Measurements from ENCODE around the gene DUS4L.
"Not testable (repeated sequence)": the region's sequence is repeated elsewhere in the genome, so short reads cannot be mapped to it uniquely, and the experiment has no call there.

The DUS4L gene, protein sequence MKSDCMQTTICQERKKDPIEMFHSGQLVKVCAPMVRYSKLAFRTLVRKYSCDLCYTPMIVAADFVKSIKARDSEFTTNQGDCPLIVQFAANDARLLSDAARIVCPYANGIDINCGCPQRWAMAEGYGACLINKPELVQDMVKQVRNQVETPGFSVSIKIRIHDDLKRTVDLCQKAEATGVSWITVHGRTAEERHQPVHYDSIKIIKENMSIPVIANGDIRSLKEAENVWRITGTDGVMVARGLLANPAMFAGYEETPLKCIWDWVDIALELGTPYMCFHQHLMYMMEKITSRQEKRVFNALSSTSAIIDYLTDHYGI

GRCh38 chr7:107563775-107564552 is at the start of gene DUS4L, which contains the start of gene COG5:
Gene DUS4L, plus strand, starts transcription at chr7:107563971. Its CDS starts 3,100 bp downstream, at chr7:107567071.
Gene COG5, minus strand, starts transcription at chr7:107563920. Its CDS starts 24 bp downstream, at chr7:107563896.
- Mint-ChIP-seq H3K4me3 (peak within 1 kb of the TSS; percentile 83), H3K4me1 (peaks cover 57% of the 10 kb centered on the region), H3K27ac (peak within 1 kb of the TSS; percentile 88), H3K9me3 (no peaks in the 10 kb centered on the region), H3K27me3 (no peaks in the 10 kb centered on the region), H3K36me3 (ENCODE audit: low read depth) (peaks cover 11% of the 10 kb centered on the region)
- DNase-seq: peak; percentile 88
- peak; percentile 96 for ATAC-seq

- DNase-seq: no peak
- H3K27ac Mint-ChIP-seq: no peak overlapping the region
- no peak for ATAC-seq
- no peaks in the 10 kb centered on the region for H3K27me3 Mint-ChIP-seq
- peaks cover 40% of the 10 kb centered on the region for H3K36me3 Mint-ChIP-seq (ENCODE audit: low read depth)
- H3K9me3 Mint-ChIP-seq: no peaks in the 10 kb centered on the region
- H3K4me1 Mint-ChIP-seq: peaks cover 4% of the 10 kb centered on the region
- H3K4me3 Mint-ChIP-seq: no peak overlapping the region
These were observed 37.1 kb upstream of the DUS4L start for GRCh38 chr7:107526672-107527071.

GRCh38 chr7:107527196-107527595 is 36.6 kb upstream of the DUS4L start:
- ATAC-seq: no peak
- H3K36me3 Mint-ChIP-seq (ENCODE audit: low read depth): peaks cover 36% of the 10 kb centered on the region

GRCh38 chr7:107528461-107528860 is 35.3 kb upstream of the DUS4L start:
- ATAC-seq (no peak), DNase-seq (no peak)
- peaks cover 35% of the 10 kb centered on the region for H3K36me3 Mint-ChIP-seq (ENCODE audit: low read depth)
- H3K27me3 Mint-ChIP-seq: no peaks in the 10 kb centered on the region
- no peak overlapping the region for H3K4me3 Mint-ChIP-seq
- H3K27ac Mint-ChIP-seq: no peak overlapping the region
- H3K9me3 Mint-ChIP-seq: no peaks in the 10 kb centered on the region
- H3K4me1 Mint-ChIP-seq: peaks cover 6% of the 10 kb centered on the region

More at GRCh38 chr7:107527196-107527595, 36.6 kb upstream of the DUS4L start:
- no peaks in the 10 kb centered on the region for H3K9me3 Mint-ChIP-seq
- H3K4me1 Mint-ChIP-seq: peaks cover 4% of the 10 kb centered on the region
- H3K27ac Mint-ChIP-seq: no peak overlapping the region
- H3K4me3 Mint-ChIP-seq: no peak overlapping the region
- no peak for DNase-seq
- no peaks in the 10 kb centered on the region for H3K27me3 Mint-ChIP-seq

GRCh38 chr7:107530751-107531150 is 33.0 kb upstream of the DUS4L start:
- DNase-seq (no peak), ATAC-seq (no peak)
- no peak overlapping the region for H3K27ac Mint-ChIP-seq
- peaks cover 42% of the 10 kb centered on the region for H3K36me3 Mint-ChIP-seq (ENCODE audit: low read depth)
- peaks cover 7% of the 10 kb centered on the region for H3K9me3 Mint-ChIP-seq
- H3K4me1 Mint-ChIP-seq: peaks cover 27% of the 10 kb centered on the region
- no peaks in the 10 kb centered on the region for H3K27me3 Mint-ChIP-seq
- H3K4me3 Mint-ChIP-seq: no peak overlapping the region

DNA sequence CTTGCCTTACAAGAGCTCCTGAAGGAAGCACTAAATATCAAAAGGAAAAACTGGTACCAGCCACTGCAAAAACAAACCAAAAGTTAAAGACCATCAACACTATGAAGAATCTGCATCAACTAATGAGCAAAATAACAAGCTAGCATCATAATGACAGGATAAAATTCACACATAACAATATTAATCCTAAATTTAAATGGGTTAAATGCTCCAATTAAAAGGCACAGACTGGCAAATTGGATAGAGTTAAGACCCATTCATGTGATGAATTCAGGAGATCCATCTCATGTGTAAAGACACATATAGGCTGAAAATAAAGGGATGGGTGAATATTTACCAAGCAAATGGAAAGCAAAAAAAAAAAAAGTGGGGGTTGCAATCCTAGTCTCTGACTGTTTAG is 29.6 kb upstream of the DUS4L start:
- Mint-ChIP-seq H3K4me3 (no peak overlapping the region), H3K27me3 (no peaks in the 10 kb centered on the region), H3K9me3 (peaks cover 7% of the 10 kb centered on the region), H3K27ac (no peak overlapping the region), H3K4me1 (peaks cover 23% of the 10 kb centered on the region), H3K36me3 (ENCODE audit: low read depth) (peaks cover 58% of the 10 kb centered on the region)
- DNase-seq: no peak
- ATAC-seq: no peak

DNA sequence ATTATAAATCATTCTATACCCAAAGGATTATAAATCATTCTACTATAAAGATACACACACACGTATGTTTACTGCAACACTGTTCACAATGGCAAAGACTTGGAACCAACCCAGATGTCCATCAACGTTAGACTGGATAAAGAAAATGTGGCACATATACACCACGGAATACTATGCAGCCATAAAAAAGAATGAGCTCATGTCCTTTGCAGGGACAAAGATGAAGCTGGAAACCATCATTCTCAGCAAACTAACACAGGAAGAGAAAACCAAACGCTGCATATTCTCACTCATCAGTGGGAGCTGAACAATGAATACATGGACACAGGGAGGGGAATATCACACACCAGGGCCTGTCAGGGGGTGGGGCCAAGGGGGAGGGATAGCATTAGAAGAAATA is 26.5 kb upstream of the DUS4L start:
- not testable (repeated sequence) for DNase-seq, H3K4me3 Mint-ChIP-seq, ATAC-seq, H3K27ac Mint-ChIP-seq, H3K9me3 Mint-ChIP-seq, H3K27me3 Mint-ChIP-seq
- Mint-ChIP-seq H3K4me1 (peaks cover 23% of the 10 kb centered on the region), H3K36me3 (ENCODE audit: low read depth) (peaks cover 62% of the 10 kb centered on the region)

DNA sequence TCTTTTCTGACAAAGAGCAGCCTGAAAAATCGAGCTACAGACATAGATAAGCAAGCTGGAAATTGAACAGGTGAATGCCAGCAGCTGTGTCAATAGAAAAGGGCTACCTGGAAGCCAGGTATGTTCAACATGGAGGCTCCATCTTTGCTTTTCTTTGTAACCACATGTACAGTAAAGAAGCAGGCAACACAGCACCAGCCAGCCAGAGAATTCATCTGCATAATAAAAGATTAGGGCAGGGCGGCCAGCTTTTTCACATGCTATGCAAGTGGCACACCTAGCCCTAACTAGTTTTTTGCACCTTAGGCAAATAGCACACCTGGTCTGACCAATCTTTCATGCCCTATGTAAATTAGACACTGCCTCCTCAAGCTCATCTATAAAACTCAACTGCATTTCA is 25.8 kb upstream of the DUS4L start:
- Mint-ChIP-seq H3K4me1 (peaks cover 23% of the 10 kb centered on the region), H3K36me3 (ENCODE audit: low read depth) (peaks cover 65% of the 10 kb centered on the region), H3K27ac (no peak overlapping the region), H3K9me3 (peaks cover 7% of the 10 kb centered on the region), H3K27me3 (no peaks in the 10 kb centered on the region), H3K4me3 (no peak overlapping the region)
- DNase-seq: no peak
- ATAC-seq: no peak

DNA sequence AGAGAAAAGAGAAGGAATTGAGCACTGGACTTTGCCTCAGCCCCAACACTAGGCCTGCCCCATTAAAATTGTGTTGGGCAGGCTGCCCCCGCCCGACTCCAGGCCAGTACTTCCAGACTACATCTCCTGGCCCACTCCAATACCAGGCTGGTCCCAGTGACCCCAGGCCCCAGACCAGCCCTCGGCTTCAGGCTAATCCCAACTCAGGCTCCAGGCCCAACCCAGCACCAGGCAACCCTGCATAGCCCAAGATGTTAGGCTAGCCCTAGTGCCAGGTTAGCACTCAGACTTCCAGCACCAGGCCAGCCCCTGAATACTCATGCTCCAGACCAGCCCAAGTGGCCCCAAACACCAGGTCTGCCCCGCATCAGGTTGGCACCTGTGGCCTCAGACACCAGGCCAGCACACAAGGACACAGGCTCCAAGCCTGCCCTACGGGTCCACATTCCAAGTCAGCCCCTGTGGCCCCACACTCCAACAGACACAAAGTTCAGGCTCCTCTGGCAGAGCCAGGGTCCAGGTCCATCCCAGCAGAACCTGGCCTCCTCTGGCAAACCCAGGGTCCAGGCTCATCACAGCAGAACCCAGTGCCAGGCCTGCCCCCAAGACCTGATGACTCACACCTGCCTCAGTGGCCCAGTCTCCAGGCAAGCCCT is 20.3 kb upstream of the DUS4L start:
- H3K27me3 Mint-ChIP-seq: no peaks in the 10 kb centered on the region
- peaks cover 15% of the 10 kb centered on the region for H3K9me3 Mint-ChIP-seq
- H3K4me3 Mint-ChIP-seq: no peak overlapping the region
- no peak overlapping the region for H3K27ac Mint-ChIP-seq
- no peak for ATAC-seq
- no peaks in the 10 kb centered on the region for H3K4me1 Mint-ChIP-seq
- H3K36me3 Mint-ChIP-seq (ENCODE audit: low read depth): peaks cover 58% of the 10 kb centered on the region
- no peak for DNase-seq

DNA sequence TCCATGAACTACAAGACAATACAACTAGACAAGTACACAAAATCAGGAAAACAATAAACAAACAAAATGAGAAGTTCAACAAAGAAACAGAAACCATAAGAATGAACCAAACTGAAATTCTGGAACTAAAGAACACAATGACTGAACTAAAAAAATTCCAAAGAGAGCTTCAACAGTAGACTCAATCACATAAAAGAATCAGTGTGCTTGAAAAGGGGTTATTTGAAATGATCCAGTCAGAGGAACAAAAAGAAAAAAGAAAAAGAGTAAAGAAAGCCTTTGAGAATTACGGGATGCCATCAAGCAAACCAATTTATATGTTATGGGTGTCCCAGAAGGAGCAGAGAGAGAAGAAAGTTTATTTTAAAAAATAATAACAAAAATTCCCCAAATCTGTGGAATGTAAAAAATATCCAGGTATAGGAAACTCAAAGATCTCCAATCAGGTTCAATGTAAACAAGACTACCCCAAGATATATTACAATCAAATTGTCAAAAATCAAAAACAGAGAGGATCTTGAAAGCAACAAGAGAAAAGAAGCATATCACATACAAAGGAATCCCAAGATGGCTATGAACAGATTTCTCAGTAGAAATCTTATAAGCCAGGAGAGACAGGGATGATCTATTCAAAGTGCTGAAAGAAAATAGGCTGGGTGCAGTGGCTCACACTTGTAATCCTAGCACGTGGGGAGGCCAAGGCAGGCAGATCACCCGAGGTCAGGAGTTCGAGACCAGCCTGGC is 18.8 kb upstream of the DUS4L start:
- no peak for ATAC-seq
- no peak overlapping the region for H3K27ac Mint-ChIP-seq
- H3K4me3 Mint-ChIP-seq: no peak overlapping the region
- peaks cover 4% of the 10 kb centered on the region for H3K4me1 Mint-ChIP-seq
- H3K9me3 Mint-ChIP-seq: peaks cover 15% of the 10 kb centered on the region
- no peaks in the 10 kb centered on the region for H3K27me3 Mint-ChIP-seq
- no peak for DNase-seq
- H3K36me3 Mint-ChIP-seq (ENCODE audit: low read depth): peaks cover 56% of the 10 kb centered on the region

- peaks cover 17% of the 10 kb centered on the region for H3K4me1 Mint-ChIP-seq
- H3K27ac Mint-ChIP-seq: no peak overlapping the region
- no peak for ATAC-seq
- no peak for DNase-seq
- peaks cover 49% of the 10 kb centered on the region for H3K36me3 Mint-ChIP-seq (ENCODE audit: low read depth)
- H3K4me3 Mint-ChIP-seq: no peak overlapping the region
- H3K27me3 Mint-ChIP-seq: no peaks in the 10 kb centered on the region
- peaks cover 4% of the 10 kb centered on the region for H3K9me3 Mint-ChIP-seq
These were observed 11.8 kb upstream of the DUS4L start for GRCh38 chr7:107551936-107552335.

- no peak for DNase-seq
- no peaks in the 10 kb centered on the region for H3K27me3 Mint-ChIP-seq
- no peak overlapping the region for H3K4me3 Mint-ChIP-seq
- peaks cover 28% of the 10 kb centered on the region for H3K36me3 Mint-ChIP-seq (ENCODE audit: low read depth)
- H3K4me1 Mint-ChIP-seq: peaks cover 32% of the 10 kb centered on the region
- no peak for ATAC-seq
- H3K9me3 Mint-ChIP-seq: no peaks in the 10 kb centered on the region
- H3K27ac Mint-ChIP-seq: no peak overlapping the region
These were observed 7.9 kb upstream of the DUS4L start for GRCh38 chr7:107555893-107556292.

- Mint-ChIP-seq H3K27ac (no peak overlapping the region), H3K4me3 (no peak overlapping the region), H3K4me1 (peaks cover 50% of the 10 kb centered on the region)
These were observed 3.9 kb upstream of the DUS4L start for GRCh38 chr7:107559864-107560263.

DNA sequence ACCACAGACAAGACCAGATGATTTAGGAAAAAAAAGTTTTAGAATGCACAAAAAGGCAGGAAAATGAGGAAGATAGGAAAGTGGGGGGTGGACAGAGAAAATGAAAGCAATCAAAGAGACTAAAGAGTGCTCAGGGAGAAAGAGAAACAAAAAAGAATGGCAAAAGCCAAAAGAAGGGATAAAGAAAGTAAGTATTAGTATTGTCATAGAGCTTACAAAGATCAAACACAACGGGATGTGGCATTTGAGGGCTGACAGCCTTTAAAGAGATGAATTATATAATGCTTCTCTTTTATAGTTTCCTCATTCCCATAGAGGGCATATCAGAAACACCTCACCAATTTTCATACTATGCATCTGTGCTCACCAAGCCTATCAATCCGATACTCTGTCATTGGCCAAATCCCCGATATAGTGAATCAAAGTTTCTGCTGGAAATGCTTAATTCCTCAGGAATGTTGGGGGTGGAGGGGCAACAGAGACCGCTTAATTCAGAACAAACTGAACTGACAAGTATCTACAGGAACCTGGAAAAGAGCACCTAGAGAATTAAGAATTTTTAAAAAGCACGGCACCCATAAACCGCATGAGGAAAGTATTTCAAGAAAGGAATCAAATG is 2.8 kb upstream of the DUS4L start:
- Mint-ChIP-seq H3K4me3 (peak overlapping the region; percentile 83), H3K27ac (peak overlapping the region; percentile 4), H3K9me3 (no peaks in the 10 kb centered on the region), H3K27me3 (no peaks in the 10 kb centered on the region), H3K36me3 (ENCODE audit: low read depth) (peaks cover 14% of the 10 kb centered on the region), H3K4me1 (peaks cover 56% of the 10 kb centered on the region)
- ATAC-seq (no peak), DNase-seq (no peak)

More at GRCh38 chr7:107559864-107560263, 3.9 kb upstream of the DUS4L start:
- no peak for ATAC-seq
- peaks cover 12% of the 10 kb centered on the region for H3K36me3 Mint-ChIP-seq (ENCODE audit: low read depth)
- no peak for DNase-seq
- H3K9me3 Mint-ChIP-seq: no peaks in the 10 kb centered on the region
- H3K27me3 Mint-ChIP-seq: no peaks in the 10 kb centered on the region
